Thyroid gland (tissue), 4 donors: ENCODE measurements around the gene HCN3.

ENCODE experiments used
- CTCF ChIP-seq, 6 experiments: fragments of 200-600 bp in 3 of 6; fragments of 450-650 bp in 3 of 6; sonication (generic) in 3 of 6; IDR thresholded peaks; one replicate each; pipeline ENCODE4 v1.5.1; 2016 to 2019; ENCODE audit warnings: antibody characterized with exemption in 6 of 6, mild to moderate bottlenecking in 2 of 6, inconsistent platforms in 1 of 6, moderate library complexity in 1 of 6
- POLR2A ChIP-seq, 2 donors: fragments of 450-650 bp; IDR thresholded peaks; one replicate each; pipeline ENCODE4 v1.6.1; 2017; ENCODE audit warnings: antibody characterized with exemption in 2 of 2, mild to moderate bottlenecking in 2 of 2, moderate library complexity in 1 of 2

- no peak for TF ChIP-seq CTCF (IDR thresholded peaks at IDR 0.05)
- peak in 1 of 2 donors; percentile 77 for TF ChIP-seq POLR2A (IDR thresholded peaks at IDR 0.05)
Observed at GRCh38 chr1:155324037-155324716, 46.9 kb downstream of the HCN3 start.
